Psoas muscle (tissue), 8 donors: Measurements from ENCODE around the gene PNPLA6. TPM values are rescaled to one million over a fixed set of nuclear protein-coding genes. Genes with fewer than 3 reads are reported as not detected.

Experiments
- ATAC-seq, 4 donors: fragments of 200-7000 bp; cut with Tn5 transposase; one replicate each; pipeline ENCODE4 v1.9.1; 2020; ENCODE audit warnings: moderate library complexity in 3 of 4, mild to moderate bottlenecking in 2 of 4
- DNase-seq, 2 donors: peaks; one replicate each; pipeline ENCODE4 v3.0.0-alpha.2; 2020
- H3K27ac ChIP-seq: fragments of 200-600 bp; one replicate; pipeline ENCODE4 v1.8.0; 2022
- H3K27me3 ChIP-seq, 3 donors: fragments of 200-600 bp in 1 of 3; one replicate each; pipeline versions ENCODE4 v1.6.1 to v1.8.0; 2013 to 2022; ENCODE audit warnings: low read length in 2 of 3, mild to moderate bottlenecking in 2 of 3, moderate library complexity in 1 of 3; ENCODE audit not compliant: insufficient read depth in 3 of 3
- H3K36me3 ChIP-seq, 2 donors: fragments of 200-600 bp in 1 of 2; one replicate each; pipeline versions ENCODE4 v1.6.1 to v1.8.0; 2013 to 2022; ENCODE audit warnings: low read depth in 1 of 2, mild to moderate bottlenecking in 1 of 2, moderate library complexity in 1 of 2; ENCODE audit not compliant: insufficient read depth in 1 of 2
- H3K4me1 ChIP-seq: fragments of 200-600 bp; one replicate; pipeline ENCODE4 v1.8.0; 2022
- H3K4me3 ChIP-seq: fragments of 200-600 bp; one replicate; pipeline ENCODE4 v1.8.0; 2022; ENCODE audit warnings: mild to moderate bottlenecking
- H3K9me3 ChIP-seq: fragments of 200-600 bp; one replicate; pipeline ENCODE4 v1.8.0; 2022
- CTCF ChIP-seq: fragments of 200-600 bp; IDR thresholded peaks from one replicate; pipeline ENCODE4 v1.8.0; 2022; ENCODE audit warnings: antibody characterized with exemption
- WGBS, 3 donors: extraction: QIAGEN DNeasy Blood & Tissue Kit; methylation state at CpG; one replicate each; pipeline versions ENCODE4 v1.1.6 to v1.1.7; 2013; 5-methylcytosine and 5-hydroxymethylcytosine counted together
- intact Hi-C, 2 donors: fragments of 100-400 bp; cut with DNase I; formaldehyde crosslinking; loops; one replicate each; pipeline versions ENCODE4 v1.11.0 to v1.14.2; 2022
- polyA plus RNA-seq, 3 donors: library from polyadenylated mRNA; stranded (reverse); fragments of 200-250 nt; gene quantifications; one replicate each; pipeline ENCODE4 v1.2.3, GENCODE V29; 2013
- total RNA-seq, 4 donors: library from RNA; stranded (reverse); fragmentation: NEBNext Ultra II Directional in 2 of 4; extraction: Animal tissue kit (Norgen Biotek cat#: 25700) in 2 of 4; gene quantifications; one replicate each; pipeline versions ENCODE4 v1.2.1 to v1.2.4, GENCODE V29; 2021 to 2023
- donor health status: healthy with polysubstance abuse.
- donor health status: DM: no; HTN: no; CAD: no; lungs with moderate emphysema.
- donor health status: Bipolar disorder and iron deficiency.
- donor health status: healthy.
- donor health status: DM: yes; HTN: yes; CAD: no.
- donor health status: DM: no; HTN: no; CAD: no.
- donor health status: DM: no; HTN: no; CAD: no.
- donor health status: DM: yes; HTN: yes; CAD: no.

The PNPLA6 gene
- total and polyA plus RNA-seq, 7 donors: 31.8 to 72.8 (median 55.9) TPM

DNA sequence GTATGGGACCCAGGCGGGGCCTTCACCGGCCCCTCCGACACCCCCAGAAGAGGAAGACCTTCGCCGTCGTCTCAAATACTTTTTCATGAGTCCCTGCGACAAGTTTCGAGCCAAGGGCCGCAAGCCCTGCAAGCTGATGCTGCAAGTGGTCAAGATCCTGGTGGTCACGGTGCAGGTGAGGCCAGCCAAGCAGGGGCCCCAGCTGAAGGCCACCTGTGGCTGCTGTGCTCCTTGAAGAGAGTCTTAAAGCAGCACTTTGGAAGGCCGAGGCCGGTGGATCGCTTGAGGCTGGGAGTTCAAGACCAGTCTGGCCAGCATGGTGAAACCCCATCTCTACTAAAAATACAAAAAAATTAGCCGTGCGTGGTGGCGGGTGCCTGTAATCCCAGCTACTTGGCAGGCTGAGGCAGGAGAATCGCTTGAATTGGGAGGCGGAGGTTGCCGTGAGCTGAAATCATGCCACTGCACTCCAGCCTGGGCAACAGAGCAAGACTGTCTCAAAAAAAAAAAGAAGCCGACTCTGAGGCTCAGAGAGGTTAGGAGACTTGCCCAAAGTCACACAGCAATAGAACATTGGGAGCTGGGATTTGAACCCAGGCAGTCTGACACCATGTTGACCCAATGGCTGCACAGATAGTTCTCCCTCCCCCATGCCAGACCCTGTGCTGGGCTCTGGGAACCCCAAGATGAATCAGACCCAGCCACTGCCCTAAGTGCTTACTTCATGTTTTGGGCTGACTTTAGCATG, 10.4 kb upstream of the PNPLA6 start:
- intact Hi-C loops: loop anchor here in 1 of 2 donors (10.0 kb wide), 1 partner anchor 130 kb away; no protein-coding TSS in a partner anchor
- Histone ChIP-seq H3K36me3 (peaks cover 0 to 48% of the 10 kb centered on the region in 2 donors), H3K27ac (no peak overlapping the region), H3K4me1 (peaks cover 20% of the 10 kb centered on the region), H3K27me3 (no peaks in the 10 kb centered on the region), H3K4me3 (no peak overlapping the region), H3K9me3 (no peaks in the 10 kb centered on the region)
- WGBS, 3 donors: 90 to 93% (median 91%) methylated on average over 20 of the region's 20 CpGs
- TF ChIP-seq CTCF: no peak
- DNase-seq: no peak
- ATAC-seq: no peak

DNA sequence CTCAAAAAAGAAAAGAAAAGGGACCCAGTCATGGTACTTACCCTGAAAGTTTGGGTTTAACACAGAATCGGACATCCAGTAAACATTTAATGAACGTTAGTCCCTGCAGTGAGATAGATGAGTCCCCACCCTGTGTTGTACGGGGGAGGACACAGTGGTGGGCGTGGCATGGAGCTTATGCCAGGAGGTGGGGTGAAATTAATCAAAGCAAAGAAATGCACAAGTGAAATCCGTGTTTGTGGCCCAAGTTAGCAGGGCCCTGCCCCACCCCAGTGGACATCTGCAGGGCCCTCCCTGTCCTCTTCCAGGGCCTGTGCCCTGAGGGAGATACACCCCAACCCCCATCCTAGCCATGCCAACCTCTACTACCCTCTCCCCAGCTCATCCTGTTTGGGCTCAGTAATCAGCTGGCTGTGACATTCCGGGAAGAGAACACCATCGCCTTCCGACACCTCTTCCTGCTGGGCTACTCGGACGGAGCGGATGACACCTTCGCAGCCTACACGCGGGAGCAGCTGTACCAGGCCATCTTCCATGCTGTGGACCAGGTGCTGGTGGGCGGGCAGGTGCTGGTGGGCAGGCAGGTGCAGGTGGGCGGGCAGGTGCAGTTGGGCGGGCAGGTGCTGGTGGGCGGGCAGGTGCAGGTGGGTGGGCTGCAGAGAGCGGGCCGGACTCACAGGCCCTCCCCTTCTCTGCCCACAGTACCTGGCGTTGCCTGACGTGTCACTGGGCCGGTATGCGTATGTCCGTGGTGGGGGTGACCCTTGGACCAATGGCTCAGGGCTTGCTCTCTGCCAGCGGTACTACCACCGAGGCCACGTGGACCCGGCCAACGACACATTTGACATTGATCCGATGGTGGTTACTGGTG, 9.2 kb upstream of the PNPLA6 start:
- Histone ChIP-seq H3K4me1 (peaks cover 18% of the 10 kb centered on the region), H3K9me3 (no peaks in the 10 kb centered on the region), H3K4me3 (no peak overlapping the region), H3K27me3 (no peaks in the 10 kb centered on the region), H3K36me3 (peaks cover 0 to 58% of the 10 kb centered on the region in 2 donors), H3K27ac (no peak overlapping the region)
- ATAC-seq (no peak), DNase-seq (no peak)
- intact Hi-C loops: loop anchor here in 1 of 2 donors (10.0 kb wide), 1 partner anchor 131 kb away; no protein-coding TSS in a partner anchor
- no peak for TF ChIP-seq CTCF
- WGBS, 3 donors: 86 to 92% (median 89%) methylated on average over 31 of the region's 31 CpGs

GRCh38 chr19:7527516-7528191, 7.9 kb upstream of the PNPLA6 start:
- Histone ChIP-seq H3K36me3 (peaks cover 0 to 62% of the 10 kb centered on the region in 2 donors), H3K27me3 (no peaks in the 10 kb centered on the region), H3K4me1 (peaks cover 8% of the 10 kb centered on the region), H3K9me3 (no peaks in the 10 kb centered on the region), H3K27ac (no peak overlapping the region), H3K4me3 (no peak overlapping the region)
- no peak for TF ChIP-seq CTCF
- ATAC-seq (no peak), DNase-seq (peak; percentile 54 to 73)
- intact Hi-C loops: loop anchor here in 1 of 2 donors (10.0 kb wide), 1 partner anchor 133 kb away; no protein-coding TSS in a partner anchor
- 78% methylated on average over 22 to 25 of the region's 25 CpGs for WGBS, 3 donors

GRCh38 chr19:7528192-7528519, 7.4 kb upstream of the PNPLA6 start:
- no peak for DNase-seq
- H3K4me1 ChIP-seq: peaks cover 5% of the 10 kb centered on the region
- 85 to 90% (median 89%) methylated on average over 7 of the region's 7 CpGs for WGBS, 3 donors
- H3K4me3 ChIP-seq: no peak overlapping the region
- H3K27ac ChIP-seq: no peak overlapping the region
- no peaks in the 10 kb centered on the region for H3K27me3 ChIP-seq
- no peaks in the 10 kb centered on the region for H3K9me3 ChIP-seq
- TF ChIP-seq CTCF: no peak
- intact Hi-C loops: loop anchor here in 1 of 2 donors (10.0 kb wide), 1 partner anchor 133 kb away; no protein-coding TSS in a partner anchor
- H3K36me3 ChIP-seq: peaks cover 0 to 62% of the 10 kb centered on the region in 2 donors
- ATAC-seq: no peak
